Natural killer cell (primary cell): ENCODE measurements around the gene KCNH1. TPM values are rescaled to one million over a fixed set of nuclear protein-coding genes. Genes with fewer than 3 reads are reported as not detected.

Experiments
- ATAC-seq, 3 donors: fragments of 150-1000 bp in 2 of 3; fragments of 200-7000 bp in 1 of 3; cut with Tn5 transposase; 1 replicate in 1 of 3; 2 replicates in 2 of 3; pipeline ENCODE4 v1.10.0; 2021; ENCODE audit warnings: mild to moderate bottlenecking in 2 of 3, moderate library complexity in 2 of 3
- DNase-seq, 2 donors: peaks; one replicate each; pipeline versions ENCODE4 v3.0.0 to v3.0.0-alpha.2; 2013 to 2021; ENCODE audit warnings: mixed read lengths in 1 of 2
- H3K27ac ChIP-seq: one replicate; pipeline ENCODE4 v1.5.1; 2013; ENCODE audit warnings: mild to moderate bottlenecking, low read length
- H3K27me3 ChIP-seq: one replicate; pipeline ENCODE4 v1.6.1; 2013; ENCODE audit warnings: low read length; ENCODE audit not compliant: control insufficient read depth, insufficient read depth
- H3K36me3 ChIP-seq: one replicate; pipeline ENCODE4 v1.6.1; 2013; ENCODE audit warnings: low read length; ENCODE audit not compliant: control insufficient read depth, insufficient read depth
- H3K4me1 ChIP-seq: one replicate; pipeline ENCODE4 v1.6.1; 2013; ENCODE audit warnings: low read length; ENCODE audit not compliant: control insufficient read depth, insufficient read depth
- H3K4me3 ChIP-seq: one replicate; pipeline ENCODE4 v1.5.1; 2013; ENCODE audit warnings: low read length
- H3K9me3 ChIP-seq: one replicate; pipeline ENCODE4 v1.6.1; 2013; ENCODE audit warnings: low read length; ENCODE audit not compliant: control insufficient read depth, insufficient read depth
- H3K27ac Mint-ChIP-seq, 2 donors: one replicate each; pipeline ENCODE4 v1.8.0; 2022; ENCODE audit warnings: mild to moderate bottlenecking in 2 of 2, mixed read lengths in 2 of 2, moderate library complexity in 1 of 2
- H3K27me3 Mint-ChIP-seq, 2 donors: one replicate each; pipeline ENCODE4 v1.8.0; 2022; ENCODE audit warnings: low read depth in 2 of 2, mixed read lengths in 2 of 2
- H3K36me3 Mint-ChIP-seq: one replicate; pipeline ENCODE4 v1.8.0; 2022; ENCODE audit warnings: mixed read lengths
- H3K4me1 Mint-ChIP-seq, 2 donors: one replicate each; pipeline ENCODE4 v1.8.0; 2022; ENCODE audit warnings: mixed read lengths in 2 of 2
- H3K4me3 Mint-ChIP-seq: one replicate; pipeline ENCODE4 v1.8.0; 2022; ENCODE audit warnings: mild to moderate bottlenecking, moderate library complexity, mixed read lengths
- H3K9me3 Mint-ChIP-seq, 2 donors: one replicate each; pipeline ENCODE4 v1.8.0; 2022; ENCODE audit warnings: mixed read lengths in 2 of 2
- WGBS: methylation state at CpG from one replicate; pipeline ENCODE4 v1.1.7; 2013; ENCODE audit warnings: missing lambda C conversion rate; ENCODE audit not compliant: insufficient coverage; 5-methylcytosine and 5-hydroxymethylcytosine counted together
- intact Hi-C: fragments of 100-400 bp; cut with micrococcal nuclease; formaldehyde crosslinking; loops from one replicate; pipeline ENCODE4 v1.14.2; 2022
- total RNA-seq, 4 donors: library from RNA; stranded (reverse); fragments of 120-200 nt in 1 of 4; gene quantifications; one replicate each; pipeline versions ENCODE4 v1.2.3 to v1.2.4, GENCODE V29; 2013 to 2022
- TF ChIP-seq, protein P1 (sequence below): fragments of 200-600 bp; IDR thresholded peaks from one replicate; pipeline ENCODE4 v1.8.0; 2022; ENCODE audit warnings: antibody characterized with exemption

KCNH1 gene
- total RNA-seq, 3 donors from 2014 or later (not counting 1 experiment from before 2014, with no cell fraction given): not detected

DNA sequence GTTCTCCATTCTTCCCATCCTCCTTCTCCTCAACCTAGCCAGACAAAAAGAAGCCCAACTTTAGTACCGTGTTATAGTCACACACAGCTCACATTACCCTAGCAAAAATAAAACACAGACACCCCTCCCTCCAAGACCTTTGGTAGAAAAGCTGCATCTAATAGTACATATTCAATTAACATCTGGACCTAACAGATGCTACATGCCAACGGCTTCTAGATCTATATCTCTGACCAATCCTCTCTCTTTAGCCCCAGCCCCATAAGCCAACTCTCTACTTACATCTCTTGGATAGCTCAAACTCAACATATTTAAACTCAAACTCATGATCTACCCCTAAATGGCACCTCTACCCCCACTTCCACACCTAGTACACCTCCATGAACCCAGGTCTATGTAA lies 233.1 kb downstream of the KCNH1 start:
- H3K4me1 ChIP-seq: no peaks in the 10 kb centered on the region
- DNase-seq: no peak
- H3K27me3 ChIP-seq: no peaks in the 10 kb centered on the region
- H3K9me3 Mint-ChIP-seq: no peaks in the 10 kb centered on the region
- no peak overlapping the region for H3K27ac ChIP-seq
- intact Hi-C loops: no loop called here
- no peaks in the 10 kb centered on the region for H3K36me3 ChIP-seq
- no peaks in the 10 kb centered on the region for H3K36me3 Mint-ChIP-seq
- H3K27me3 Mint-ChIP-seq: peaks cover 14 to 16% of the 10 kb centered on the region in 2 donors
- no peaks in the 10 kb centered on the region for H3K9me3 ChIP-seq
- WGBS: 71% methylated on average over 2 of the region's 2 CpGs
- H3K4me3 ChIP-seq: no peak overlapping the region
- ATAC-seq: no peak
- H3K4me3 Mint-ChIP-seq: no peak overlapping the region
- TF ChIP-seq, protein P1, sequence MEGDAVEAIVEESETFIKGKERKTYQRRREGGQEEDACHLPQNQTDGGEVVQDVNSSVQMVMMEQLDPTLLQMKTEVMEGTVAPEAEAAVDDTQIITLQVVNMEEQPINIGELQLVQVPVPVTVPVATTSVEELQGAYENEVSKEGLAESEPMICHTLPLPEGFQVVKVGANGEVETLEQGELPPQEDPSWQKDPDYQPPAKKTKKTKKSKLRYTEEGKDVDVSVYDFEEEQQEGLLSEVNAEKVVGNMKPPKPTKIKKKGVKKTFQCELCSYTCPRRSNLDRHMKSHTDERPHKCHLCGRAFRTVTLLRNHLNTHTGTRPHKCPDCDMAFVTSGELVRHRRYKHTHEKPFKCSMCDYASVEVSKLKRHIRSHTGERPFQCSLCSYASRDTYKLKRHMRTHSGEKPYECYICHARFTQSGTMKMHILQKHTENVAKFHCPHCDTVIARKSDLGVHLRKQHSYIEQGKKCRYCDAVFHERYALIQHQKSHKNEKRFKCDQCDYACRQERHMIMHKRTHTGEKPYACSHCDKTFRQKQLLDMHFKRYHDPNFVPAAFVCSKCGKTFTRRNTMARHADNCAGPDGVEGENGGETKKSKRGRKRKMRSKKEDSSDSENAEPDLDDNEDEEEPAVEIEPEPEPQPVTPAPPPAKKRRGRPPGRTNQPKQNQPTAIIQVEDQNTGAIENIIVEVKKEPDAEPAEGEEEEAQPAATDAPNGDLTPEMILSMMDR: no peak
- no peaks in the 10 kb centered on the region for H3K4me1 Mint-ChIP-seq
- H3K27ac Mint-ChIP-seq: no peak overlapping the region

DNA sequence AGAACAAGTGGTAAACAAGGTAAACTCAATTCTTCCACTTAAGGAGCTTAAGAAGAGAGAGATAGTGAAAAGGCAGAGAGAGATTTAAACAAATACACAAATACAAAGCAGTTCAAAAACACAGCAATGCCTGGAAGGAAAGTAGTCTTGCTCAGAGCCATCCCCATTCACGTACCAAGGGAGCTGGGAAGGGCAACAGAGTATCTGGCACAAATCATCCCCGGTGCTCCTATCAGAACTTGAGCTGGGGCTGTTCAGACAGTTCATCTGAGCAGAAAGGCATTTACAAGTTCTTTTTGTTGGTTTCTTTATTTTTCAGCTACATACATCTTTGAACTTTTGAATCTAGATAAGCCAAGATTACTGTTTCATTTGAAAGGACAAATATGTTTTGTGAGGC lies 233.9 kb downstream of the KCNH1 start:
- H3K27me3 ChIP-seq: no peaks in the 10 kb centered on the region
- TF ChIP-seq, protein P1: no peak
- peaks cover 12 to 16% of the 10 kb centered on the region in 2 donors for H3K27me3 Mint-ChIP-seq
- no peaks in the 10 kb centered on the region for H3K36me3 ChIP-seq
- H3K4me3 Mint-ChIP-seq: no peak overlapping the region
- H3K4me3 ChIP-seq: no peak overlapping the region
- H3K36me3 Mint-ChIP-seq: no peaks in the 10 kb centered on the region
- no peak overlapping the region for H3K27ac Mint-ChIP-seq
- no peak for DNase-seq
- no peaks in the 10 kb centered on the region for H3K4me1 ChIP-seq
- WGBS: 91% methylated on average over 2 of the region's 2 CpGs
- no peak for ATAC-seq
- no peak overlapping the region for H3K27ac ChIP-seq
- no peaks in the 10 kb centered on the region for H3K9me3 Mint-ChIP-seq
- no peaks in the 10 kb centered on the region for H3K9me3 ChIP-seq
- intact Hi-C loops: no loop called here
- no peaks in the 10 kb centered on the region for H3K4me1 Mint-ChIP-seq

DNA sequence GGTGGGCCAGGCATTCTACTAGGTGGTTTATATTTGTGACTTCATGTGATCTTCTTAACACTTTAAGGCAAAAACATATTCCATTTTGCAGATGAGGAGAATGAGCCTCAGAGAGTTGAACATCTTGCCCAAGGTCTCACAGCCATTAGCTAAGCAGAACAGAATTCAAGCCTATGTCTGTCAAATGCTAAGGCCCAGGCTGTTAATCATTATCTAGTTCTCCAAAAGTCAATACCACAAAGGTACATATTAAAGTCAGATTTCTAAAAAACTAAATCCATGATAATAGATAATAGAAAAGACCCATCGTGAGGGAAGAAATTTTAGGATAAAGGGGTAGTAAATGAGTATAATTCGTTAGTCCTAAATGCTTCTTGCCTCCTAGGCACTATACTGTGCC lies 234.3 kb downstream of the KCNH1 start:
- intact Hi-C loops: no loop called here
- WGBS: 60% methylated on average over 1 of the region's 2 CpGs
- H3K27me3 ChIP-seq: no peaks in the 10 kb centered on the region
- no peak overlapping the region for H3K4me3 Mint-ChIP-seq
- no peak for DNase-seq
- no peaks in the 10 kb centered on the region for H3K4me1 Mint-ChIP-seq
- no peaks in the 10 kb centered on the region for H3K4me1 ChIP-seq
- no peaks in the 10 kb centered on the region for H3K9me3 ChIP-seq
- no peak overlapping the region for H3K27ac Mint-ChIP-seq
- no peaks in the 10 kb centered on the region for H3K9me3 Mint-ChIP-seq
- TF ChIP-seq, protein P1: no peak
- no peak for ATAC-seq
- no peaks in the 10 kb centered on the region for H3K36me3 Mint-ChIP-seq
- H3K36me3 ChIP-seq: no peaks in the 10 kb centered on the region
- peaks cover 12 to 16% of the 10 kb centered on the region in 2 donors for H3K27me3 Mint-ChIP-seq
- no peak overlapping the region for H3K27ac ChIP-seq
- no peak overlapping the region for H3K4me3 ChIP-seq

DNA sequence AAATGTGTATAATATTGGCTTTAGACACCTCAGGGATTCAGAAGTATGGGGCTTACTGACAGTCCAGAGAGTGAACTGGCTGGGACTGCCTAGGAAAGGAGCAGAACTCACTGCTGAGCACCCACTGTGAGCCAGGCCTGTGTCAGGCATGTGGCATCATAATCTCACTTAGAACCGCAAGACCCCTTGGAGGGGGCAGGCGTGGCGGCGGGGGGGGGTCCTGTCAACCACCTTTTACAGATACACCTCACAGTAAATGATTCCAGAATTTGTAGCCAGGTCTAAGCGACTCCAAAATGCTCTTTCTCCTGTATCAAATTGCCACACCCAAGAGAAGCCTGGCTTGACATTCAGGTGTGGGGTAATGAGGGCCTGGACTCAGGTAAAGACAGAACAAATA lies 235.5 kb downstream of the KCNH1 start:
- Mint-ChIP-seq H3K4me1 (no peaks in the 10 kb centered on the region), H3K27ac (no peak overlapping the region), H3K4me3 (no peak overlapping the region), H3K36me3 (no peaks in the 10 kb centered on the region), H3K9me3 (peaks cover 4 to 5% of the 10 kb centered on the region in 2 donors), H3K27me3 (peaks cover 12 to 16% of the 10 kb centered on the region in 2 donors)
- intact Hi-C loops: no loop called here
- DNase-seq (no peak), ATAC-seq (no peak)
- H3K4me1 ChIP-seq: no peaks in the 10 kb centered on the region
- no peak overlapping the region for H3K27ac ChIP-seq
- H3K27me3 ChIP-seq: no peaks in the 10 kb centered on the region
- H3K9me3 ChIP-seq: no peaks in the 10 kb centered on the region
- no peak overlapping the region for H3K4me3 ChIP-seq
- no peaks in the 10 kb centered on the region for H3K36me3 ChIP-seq
- TF ChIP-seq, protein P1: no peak
- WGBS: 80% methylated on average over 4 of the region's 5 CpGs
